GM23248 (cell line): Measurements from ENCODE around the gene RAB3IL1. TPM values are rescaled to one million over a fixed set of nuclear protein-coding genes. Genes with fewer than 3 reads are reported as not detected.
A peak's percentile ranks its signal among the peaks of the same experiment; 100 is the strongest.

ENCODE experiments used
- DNase-seq: peaks from one replicate; pipeline ENCODE4 v3.0.0-alpha.2; 2015
- H2AFZ ChIP-seq: fragments of 200-600 bp; sonication (generic); 2 replicates; pipeline ENCODE4 v1.6.1; 2016; ENCODE audit warnings: antibody characterized with exemption
- H3F3A ChIP-seq: fragments of 200-600 bp; sonication (generic); 2 replicates; pipeline ENCODE4 v1.6.1; 2016; ENCODE audit warnings: mild to moderate bottlenecking, antibody characterized with exemption, mixed run types; ENCODE audit not compliant: insufficient read depth
- H3K27ac ChIP-seq: fragments of 200-600 bp; sonication (generic); 2 replicates; pipeline ENCODE4 v1.5.1; 2016; ENCODE audit warnings: mild to moderate bottlenecking
- H3K27me3 ChIP-seq: fragments of 200-600 bp; sonication (generic); replicated peaks from 2 replicates; pipeline ENCODE4 v1.6.1; 2016; ENCODE audit warnings: mild to moderate bottlenecking; ENCODE audit not compliant: insufficient read depth
- H3K36me3 ChIP-seq: fragments of 200-600 bp; sonication (generic); 2 replicates; pipeline ENCODE4 v1.6.1; 2016; ENCODE audit warnings: low read depth, mild to moderate bottlenecking
- H3K4me1 ChIP-seq: fragments of 200-600 bp; sonication (generic); 2 replicates; pipeline ENCODE4 v1.6.1; 2016; ENCODE audit warnings: mild to moderate bottlenecking; ENCODE audit not compliant: insufficient read depth
- H3K4me2 ChIP-seq: fragments of 200-600 bp; sonication (generic); one replicate; pipeline ENCODE4 v1.6.1; 2016; ENCODE audit warnings: mild to moderate bottlenecking; ENCODE audit not compliant: unreplicated experiment
- H3K4me3 ChIP-seq: fragments of 200-600 bp; sonication (generic); 2 replicates; pipeline ENCODE4 v1.5.1; 2016; ENCODE audit warnings: mild to moderate bottlenecking
- H3K79me2 ChIP-seq: fragments of 200-600 bp; sonication (generic); 2 replicates; pipeline ENCODE4 v1.6.1; 2016; ENCODE audit warnings: mild to moderate bottlenecking; ENCODE audit not compliant: insufficient read depth
- H3K9ac ChIP-seq: fragments of 200-600 bp; sonication (generic); 2 replicates; pipeline ENCODE4 v1.6.1; 2016; ENCODE audit warnings: mild to moderate bottlenecking
- H3K9me2 ChIP-seq: fragments of 200-600 bp; sonication (generic); 2 replicates; pipeline ENCODE4 v1.6.1; 2016; ENCODE audit warnings: mixed run types, mild to moderate bottlenecking, moderate library complexity; ENCODE audit not compliant: insufficient read depth
- H3K9me3 ChIP-seq: fragments of 200-600 bp; sonication (generic); one replicate; pipeline ENCODE4 v1.6.1; 2017; ENCODE audit warnings: low read depth
- H4K20me1 ChIP-seq: fragments of 200-600 bp; sonication (generic); 2 replicates; pipeline ENCODE4 v1.6.0; 2016; ENCODE audit not compliant: insufficient read depth
- EZH2 ChIP-seq: fragments of 200-600 bp; sonication (generic); IDR thresholded peaks from 2 replicates; pipeline ENCODE4 v1.6.1; 2018; ENCODE audit warnings: antibody characterized with exemption, mild to moderate bottlenecking; ENCODE audit not compliant: insufficient read depth, poor library complexity, severe bottlenecking
- EZH2phosphoT487 ChIP-seq: fragments of 200-600 bp; sonication (generic); IDR thresholded peaks from 2 replicates; pipeline ENCODE4 v1.6.1; 2018; ENCODE audit warnings: antibody characterized with exemption, moderate library complexity, mild to moderate bottlenecking, low read depth; ENCODE audit not compliant: insufficient read depth
- WGBS, 2 experiments: methylation state at CpG; one replicate each; pipeline ENCODE4 v1.1.6; 2015 to 2017; ENCODE audit warnings: low lambda C conversion rate in 2 of 2, low coverage in 1 of 2; ENCODE audit errors: missing lambda C conversion rate in 2 of 2; 5-methylcytosine and 5-hydroxymethylcytosine counted together
- in situ Hi-C: fragments of 300-500 bp; cut with MboI; formaldehyde crosslinking; loops from 2 replicates; pipeline ENCODE4 v1.15.0; 2020
- polyA plus RNA-seq: library from polyadenylated mRNA; unstranded; fragments of >200 nt; fragmentation: Nextera tagmentation; extraction: Ambion mirVana; gene quantifications from 2 replicates; pipeline ENCODE4 v1.2.1, GENCODE V29; 2016
- total RNA-seq: library from RNA; depleted of rRNA; stranded (reverse); fragments of >200 nt; shearing (Covaris generic); gene quantifications from 2 replicates; pipeline ENCODE4 v1.2.3, GENCODE V29; 2014

Gene RAB3IL1
- total and polyA plus RNA-seq, 2 experiments from 2014 or later, result 3.3 to 6.6 TPM

DNA sequence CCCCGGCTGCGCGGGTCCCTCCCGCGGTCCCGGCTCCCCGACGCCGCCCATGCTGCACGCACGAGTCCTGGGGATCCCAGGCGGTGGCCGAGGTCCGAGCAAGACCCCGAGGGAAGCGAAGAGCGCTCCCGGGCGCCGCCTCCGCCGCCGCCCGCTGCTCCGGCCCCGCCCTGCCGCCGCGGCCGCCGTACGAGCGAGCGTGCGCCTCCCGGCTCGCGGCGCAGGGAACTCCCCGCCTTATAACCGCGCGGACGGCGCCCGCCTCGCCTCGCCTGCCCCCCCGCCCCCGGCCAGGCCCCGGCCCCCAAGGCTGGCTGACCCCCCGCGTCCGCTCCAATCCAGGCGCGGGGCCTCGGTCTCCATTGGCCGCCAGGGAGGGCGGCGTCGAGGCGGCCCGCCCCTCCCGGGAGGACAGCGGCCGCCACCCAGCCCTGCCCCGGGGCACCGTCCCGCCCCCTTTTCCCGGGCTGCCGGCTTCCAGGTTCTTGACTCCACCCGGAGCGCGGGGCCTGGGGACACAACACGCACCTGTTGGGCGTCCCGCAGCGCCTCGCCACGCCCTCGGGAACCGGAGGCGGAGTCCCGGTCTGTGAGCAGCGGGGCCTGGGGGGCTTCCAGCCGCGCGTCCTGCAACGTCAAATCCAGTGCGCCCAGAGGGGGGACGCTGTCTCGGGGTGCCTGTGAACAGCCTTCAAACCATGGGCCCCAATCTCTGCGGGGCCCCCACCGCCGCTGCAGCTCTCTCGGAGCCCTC, 25.9 kb downstream of the RAB3IL1 start, which contains the start of gene FADS3:
Gene FADS3 (minus strand): TSS at position 215 of the 754 bp plus-strand sequence. CDS start 164 bp downstream, at position 51.
- Histone ChIP-seq H3K9me3 (no peaks in the 10 kb centered on the region), H3K4me1 (peaks cover 18% of the 10 kb centered on the region), H3K27me3 (no peaks in the 10 kb centered on the region), H3K36me3 (no peaks in the 10 kb centered on the region), H3K4me3 (peak within 1 kb of the TSS; percentile 83), H3K27ac (peak within 1 kb of the TSS; percentile 50), H3K9ac (peak within 1 kb of the TSS; percentile 80), H3K79me2 (peaks cover 32% of the 10 kb centered on the region), H4K20me1 (no peaks in the 10 kb centered on the region), H3K9me2 (no peaks in the 10 kb centered on the region), H3K4me2 (peak within 1 kb of the TSS; percentile 83), H2AFZ (peak within 1 kb of the TSS; percentile 65), H3F3A (peaks cover 43% of the 10 kb centered on the region)
- 2% methylated on average over 43 to 71 of the region's 96 CpGs for WGBS, 2 experiments
- peak; percentile 87 for DNase-seq
- TF ChIP-seq EZH2phosphoT487 (no peak), EZH2 (no peak)
- in situ Hi-C loops, result loop anchor here (10.0 kb wide), 1 partner anchor 193 kb away; no protein-coding TSS in a partner anchor

DNA sequence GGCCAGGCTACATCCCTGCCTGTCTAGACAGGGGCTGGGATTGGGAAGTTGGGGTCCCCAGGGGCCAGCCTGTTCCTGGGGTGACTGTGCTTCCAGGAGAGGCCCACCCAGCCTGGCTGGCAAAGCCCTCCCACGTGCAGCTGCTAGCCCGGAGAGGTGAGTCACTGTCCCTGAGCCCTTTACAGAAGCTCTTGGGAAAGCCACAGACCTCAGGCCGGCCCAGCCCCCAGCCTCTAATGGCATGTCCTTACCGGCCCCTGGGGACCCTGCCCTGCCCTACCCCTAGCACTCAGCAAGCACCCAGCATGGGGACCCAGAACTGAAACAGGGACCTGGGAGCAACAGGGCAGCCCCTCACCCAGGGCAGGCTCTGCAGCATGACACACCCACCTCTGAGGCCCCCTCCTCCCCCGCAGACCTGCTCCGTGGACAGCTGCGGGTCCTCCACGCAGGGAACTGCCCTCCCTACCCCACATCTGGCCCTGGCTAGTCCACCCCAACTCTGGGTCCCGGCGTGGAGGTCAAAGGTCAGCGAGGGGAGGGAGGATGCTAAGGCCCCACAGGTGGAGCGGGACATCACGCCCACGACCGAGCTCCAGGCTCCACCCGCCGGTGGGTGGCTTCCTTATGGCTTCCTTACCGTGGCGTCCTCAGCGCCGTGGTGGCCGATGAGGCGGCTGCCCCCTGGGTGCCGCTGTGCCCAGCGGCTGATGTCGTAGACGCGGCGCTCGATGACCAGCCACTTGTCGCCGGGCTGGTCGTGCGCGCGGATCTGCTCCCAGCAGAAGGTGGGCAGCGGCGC, 26.6 kb downstream of the RAB3IL1 start:
- DNase-seq, result peak; percentile 95
- Histone ChIP-seq H3K27ac (peak overlapping the region; percentile 50), H2AFZ (peak overlapping the region; percentile 65; the same call in 1 of the 2 replicates)

DNA sequence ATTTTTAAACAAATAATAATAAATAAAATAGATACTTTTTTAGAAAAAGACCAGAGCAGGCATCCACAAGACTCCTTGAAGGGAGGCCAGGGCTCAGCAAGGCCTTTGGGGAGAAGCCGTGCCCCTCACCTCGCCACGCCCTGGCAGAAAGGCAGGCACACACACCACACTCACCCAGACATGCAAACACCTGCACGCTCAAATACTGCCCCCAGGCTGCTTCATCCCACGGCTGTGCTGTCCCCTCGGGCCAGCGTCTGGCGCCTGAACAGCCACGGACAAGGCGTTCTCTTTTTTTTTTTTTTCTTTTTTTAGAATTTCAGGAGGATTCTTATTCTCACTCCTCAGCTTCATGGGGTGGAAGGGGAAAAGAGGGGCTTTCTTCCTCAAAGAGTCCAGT, 27.5 kb downstream of the RAB3IL1 start:
- DNase-seq, result no peak
- Histone ChIP-seq H4K20me1 (no peaks in the 10 kb centered on the region), H3K9ac (peak overlapping the region; percentile 80), H3F3A (peaks cover 40% of the 10 kb centered on the region), H3K4me3 (peak overlapping the region; percentile 83), H3K9me2 (no peaks in the 10 kb centered on the region), H3K9me3 (no peaks in the 10 kb centered on the region), H3K27ac (peak overlapping the region; percentile 50), H3K4me2 (peak overlapping the region; percentile 83), H3K27me3 (no peaks in the 10 kb centered on the region), H3K4me1 (peaks cover 18% of the 10 kb centered on the region), H2AFZ (no peak overlapping the region), H3K36me3 (no peaks in the 10 kb centered on the region), H3K79me2 (peaks cover 48% of the 10 kb centered on the region)
- 96 to 99% methylated on average over 10 of the region's 10 CpGs for WGBS, 2 experiments
- in situ Hi-C loops, result loop anchor here (10.0 kb wide), 2 partner anchors 55 to 195 kb away; no protein-coding TSS in a partner anchor
- TF ChIP-seq EZH2phosphoT487 (no peak), EZH2 (no peak)

More for the DNA sequence above, 26.6 kb downstream of the RAB3IL1 start:
- in situ Hi-C loops, result loop anchor here (10.0 kb wide), 1 partner anchor 194 kb away; no protein-coding TSS in a partner anchor
- peak overlapping the region; percentile 83 for H3K4me2 ChIP-seq
- H3K4me1 ChIP-seq, result peaks cover 18% of the 10 kb centered on the region
- peak overlapping the region; percentile 83 for H3K4me3 ChIP-seq
- H4K20me1 ChIP-seq, result no peaks in the 10 kb centered on the region
- 1 to 5% methylated on average over 34 of the region's 38 CpGs for whole genome bisulfite sequencing, 2 experiments
- H3K9me2 ChIP-seq, result no peaks in the 10 kb centered on the region
- TF ChIP-seq EZH2phosphoT487 (no peak), EZH2 (no peak)
- H3K9me3 ChIP-seq, result no peaks in the 10 kb centered on the region
- no peaks in the 10 kb centered on the region for H3K36me3 ChIP-seq
- peaks cover 43% of the 10 kb centered on the region for H3F3A ChIP-seq
- no peaks in the 10 kb centered on the region for H3K27me3 ChIP-seq
- H3K79me2 ChIP-seq, result peaks cover 40% of the 10 kb centered on the region
- peak overlapping the region; percentile 80 for H3K9ac ChIP-seq

DNA sequence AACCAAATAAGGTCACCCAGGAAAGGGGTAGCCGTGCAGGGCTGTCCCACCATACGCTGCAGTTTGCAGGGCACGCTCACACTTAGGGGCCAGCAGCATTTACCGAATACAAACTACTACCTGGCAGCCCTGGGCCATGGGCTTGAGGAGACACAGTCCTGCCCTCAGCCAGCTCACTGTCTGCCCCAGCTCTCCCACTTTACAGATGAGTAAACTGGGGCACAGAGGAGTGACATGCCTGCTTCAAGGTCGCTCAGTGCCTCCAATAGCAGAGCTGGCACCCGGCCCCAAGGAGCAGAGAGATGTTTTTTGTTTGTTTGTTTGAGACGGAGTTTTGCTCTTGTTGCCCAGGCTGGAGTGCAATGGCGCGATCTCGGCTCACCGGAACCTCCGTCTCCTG, 28.8 kb downstream of the RAB3IL1 start:
- H3K4me2 ChIP-seq, result peak overlapping the region; percentile 16

More for the DNA sequence above, 28.8 kb downstream of the RAB3IL1 start:
- H3K9ac ChIP-seq, result no peak overlapping the region
- H2AFZ ChIP-seq, result no peak overlapping the region
- no peaks in the 10 kb centered on the region for H3K27me3 ChIP-seq
- TF ChIP-seq EZH2phosphoT487 (no peak), EZH2 (no peak)
- peaks cover 18% of the 10 kb centered on the region for H3K4me1 ChIP-seq
- H3K9me3 ChIP-seq, result no peaks in the 10 kb centered on the region
- no peaks in the 10 kb centered on the region for H3K9me2 ChIP-seq
- H3F3A ChIP-seq, result peaks cover 35% of the 10 kb centered on the region
- no peaks in the 10 kb centered on the region for H4K20me1 ChIP-seq
- 89 to 92% methylated on average over 12 of the region's 12 CpGs for WGBS, 2 experiments
- peak overlapping the region; percentile 71 for H3K27ac ChIP-seq
- peaks cover 61% of the 10 kb centered on the region for H3K79me2 ChIP-seq
- no peak overlapping the region for H3K4me3 ChIP-seq
- no peaks in the 10 kb centered on the region for H3K36me3 ChIP-seq
- in situ Hi-C loops, result loop anchor here (10.0 kb wide), 1 partner anchor 56 kb away; no protein-coding TSS in a partner anchor
- peak; percentile 6 for DNase-seq
